Activated naive CD8-positive, alpha-beta T cell treated with anti-CD3 and anti-CD28 coated beads, Interleukin-2, amount 10 ng/mL, durations not matched to agents 7 days and 5 days (primary cell): Measurements from ENCODE around the gene TMEFF1. TPM values are rescaled to one million over a fixed set of nuclear protein-coding genes. Genes with fewer than 3 reads are reported as not detected.

Experiments
- ATAC-seq: fragments of 150-1000 bp; cut with Tn5 transposase; one replicate; pipeline ENCODE4 v1.10.0; 2021; ENCODE audit warnings: low read depth, moderate library complexity
- POLR2A ChIA-PET: fragments of 350-600 bp; sonication (Branson Sonifier 250); formaldehyde crosslinking; loops from one replicate; lab custom pipeline; 2021; ENCODE audit warnings: antibody characterized with exemption; lab: Charles Lee
- DNase-seq: peaks from one replicate; pipeline ENCODE4 v3.0.0; 2021
- H3K27ac Mint-ChIP-seq: one replicate; pipeline ENCODE4 v1.8.0; 2022; ENCODE audit warnings: mild to moderate bottlenecking, mixed read lengths
- H3K27me3 Mint-ChIP-seq: one replicate; pipeline ENCODE4 v1.8.0; 2022; ENCODE audit warnings: mild to moderate bottlenecking, moderate library complexity, mixed read lengths
- H3K36me3 Mint-ChIP-seq: one replicate; pipeline ENCODE4 v1.8.0; 2021; ENCODE audit warnings: mild to moderate bottlenecking, mixed read lengths
- H3K4me1 Mint-ChIP-seq: one replicate; pipeline ENCODE4 v1.8.0; 2021; ENCODE audit warnings: mixed read lengths
- H3K4me3 Mint-ChIP-seq: one replicate; pipeline ENCODE4 v1.8.0; 2022; ENCODE audit warnings: mild to moderate bottlenecking, moderate library complexity, mixed read lengths
- H3K9me3 Mint-ChIP-seq: one replicate; pipeline ENCODE4 v1.8.0; 2021; ENCODE audit warnings: mixed read lengths
- total RNA-seq, 2 experiments: library from RNA; stranded (reverse); gene quantifications; one replicate each; pipeline ENCODE4 v1.2.3, GENCODE V29; 2021

Gene TMEFF1
- total RNA-seq, 2 experiments from 2014 or later = 0.20 TPM; not detected in 1

DNA sequence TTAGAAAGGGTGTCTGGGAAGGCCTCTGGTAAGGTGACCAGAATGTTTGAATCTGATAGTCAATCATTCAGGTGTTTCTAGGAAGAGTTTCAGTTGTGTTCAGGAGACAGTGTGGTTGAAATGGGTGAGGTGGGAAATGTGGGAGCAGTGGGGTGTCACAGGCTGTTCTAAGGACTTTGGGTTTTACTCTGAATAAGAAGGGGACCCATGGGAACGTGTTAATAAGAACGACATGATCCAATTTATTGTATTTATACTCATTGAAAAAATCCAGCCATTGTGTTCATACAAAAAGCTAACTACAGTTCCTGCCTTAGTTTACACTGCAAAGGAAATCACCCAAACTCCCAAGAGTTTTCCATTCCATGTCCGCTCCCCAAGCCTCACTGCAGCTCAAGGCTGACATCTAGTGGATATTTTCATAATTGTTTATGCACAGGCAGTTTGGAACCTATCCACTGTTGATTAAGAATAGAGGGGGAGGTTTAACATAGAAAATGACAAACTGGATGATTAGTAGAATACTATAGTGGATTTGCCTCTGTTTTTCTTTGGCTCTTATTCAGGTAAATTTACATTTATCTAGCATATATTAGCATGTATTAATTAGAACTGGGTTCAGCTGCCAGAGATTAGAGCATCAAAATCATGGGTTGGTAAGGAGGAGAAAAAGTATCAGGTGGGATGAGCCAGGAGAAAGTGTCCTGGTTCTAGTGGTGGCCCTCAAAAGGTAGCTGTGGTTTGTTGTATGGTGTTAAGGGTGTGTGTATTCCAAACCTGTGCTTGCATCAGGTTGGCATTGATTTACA, 122.6 kb downstream of the TMEFF1 start:
- DNase-seq (no peak), ATAC-seq (no peak)
- Mint-ChIP-seq H3K9me3 (no peaks in the 10 kb centered on the region), H3K4me1 (peaks cover 16% of the 10 kb centered on the region), H3K4me3 (no peak overlapping the region), H3K36me3 (no peaks in the 10 kb centered on the region), H3K27me3 (peaks cover 11% of the 10 kb centered on the region), H3K27ac (no peak overlapping the region)
- POLR2A ChIA-PET = no interaction called here

DNA sequence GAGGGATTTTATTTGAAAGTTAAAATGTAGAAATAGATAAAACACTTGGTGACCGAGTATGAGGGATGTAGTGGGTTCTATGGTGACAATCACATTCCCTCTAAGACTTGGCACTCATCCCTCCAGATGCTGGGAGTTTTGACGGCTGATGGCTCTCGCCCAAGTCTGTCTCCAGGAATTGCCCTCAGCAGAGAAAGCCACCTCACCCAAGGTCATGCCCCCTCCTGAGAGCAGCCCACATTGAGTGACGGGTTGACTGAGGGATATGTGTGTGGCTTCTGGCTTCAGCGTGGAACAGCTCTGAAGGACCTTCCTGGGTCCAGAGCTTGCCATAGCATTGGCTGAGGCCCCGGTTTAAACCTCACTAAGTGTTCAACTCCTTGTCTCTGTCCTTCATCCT, 124.3 kb downstream of the TMEFF1 start:
- peaks cover 20% of the 10 kb centered on the region for H3K4me1 Mint-ChIP-seq
- DNase-seq (no peak), ATAC-seq (no peak)
- no peaks in the 10 kb centered on the region for H3K36me3 Mint-ChIP-seq
- no peak overlapping the region for H3K27ac Mint-ChIP-seq
- H3K27me3 Mint-ChIP-seq = peaks cover 16% of the 10 kb centered on the region
- H3K4me3 Mint-ChIP-seq = peak overlapping the region; percentile 79
- POLR2A ChIA-PET = no interaction called here
- H3K9me3 Mint-ChIP-seq = no peaks in the 10 kb centered on the region

DNA sequence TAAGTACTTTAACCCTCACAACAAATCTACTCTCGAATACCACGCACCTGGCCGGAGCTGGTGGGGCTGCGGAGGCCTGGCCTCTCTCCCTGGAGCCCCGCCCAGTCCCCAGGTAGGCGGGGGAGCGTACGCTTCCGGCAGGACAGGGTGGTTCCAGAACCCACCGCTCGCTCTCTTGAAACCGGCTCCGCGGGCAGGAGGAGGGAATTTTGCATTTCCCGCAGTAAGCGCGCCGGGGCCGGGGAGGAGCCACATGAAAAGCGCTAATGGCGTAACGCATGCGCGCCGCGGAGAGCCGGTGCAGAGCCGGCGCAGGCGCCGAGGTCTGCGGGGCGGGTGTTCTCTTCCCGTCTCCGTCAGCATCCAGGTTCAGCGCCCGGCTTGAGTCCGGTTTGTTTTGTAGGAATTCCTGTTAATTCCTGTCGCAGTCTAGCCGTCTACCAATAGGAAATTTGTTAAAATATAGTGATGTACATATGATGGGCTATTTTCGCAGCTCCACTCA, 125.7 kb downstream of the TMEFF1 start:
- no peak overlapping the region for H3K27ac Mint-ChIP-seq
- peaks cover 16% of the 10 kb centered on the region for H3K27me3 Mint-ChIP-seq
- POLR2A ChIA-PET = no interaction called here
- ATAC-seq (peak; percentile 86), DNase-seq (peak; percentile 80)
- H3K4me1 Mint-ChIP-seq = peaks cover 20% of the 10 kb centered on the region
- H3K9me3 Mint-ChIP-seq = no peaks in the 10 kb centered on the region
- no peaks in the 10 kb centered on the region for H3K36me3 Mint-ChIP-seq
- peak overlapping the region; percentile 79 for H3K4me3 Mint-ChIP-seq

DNA sequence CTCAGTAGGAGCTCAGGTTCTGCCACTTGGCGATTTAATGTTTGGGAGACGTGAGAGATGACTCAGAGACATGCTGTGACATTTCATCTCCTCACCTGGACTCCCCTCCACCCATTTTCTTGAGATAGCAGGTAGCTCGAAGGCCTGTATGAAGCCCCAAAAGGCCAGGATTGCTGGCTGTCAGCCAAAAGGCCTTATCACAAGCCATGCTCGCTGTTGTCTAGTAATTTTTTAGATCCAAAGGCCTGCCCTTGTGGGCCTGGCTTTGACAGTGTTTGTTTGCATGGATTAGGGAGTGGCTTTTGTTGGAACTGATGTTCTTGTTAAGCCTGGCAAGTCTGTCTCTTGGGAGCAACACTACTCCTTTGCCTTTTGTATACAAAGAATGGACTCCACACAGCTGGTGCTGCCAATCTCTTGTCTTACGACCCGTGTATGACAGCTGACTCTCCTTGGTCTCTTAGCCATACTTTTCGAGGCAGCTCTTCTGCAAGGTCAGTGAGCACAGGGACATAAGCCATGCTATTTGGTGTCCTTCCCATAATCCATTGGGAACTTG, 127.7 kb downstream of the TMEFF1 start:
- Mint-ChIP-seq H3K4me3 (no peak overlapping the region), H3K36me3 (no peaks in the 10 kb centered on the region), H3K9me3 (no peaks in the 10 kb centered on the region), H3K4me1 (peaks cover 19% of the 10 kb centered on the region), H3K27ac (no peak overlapping the region), H3K27me3 (peaks cover 16% of the 10 kb centered on the region)
- POLR2A ChIA-PET = no interaction called here
- DNase-seq (no peak), ATAC-seq (no peak)

DNA sequence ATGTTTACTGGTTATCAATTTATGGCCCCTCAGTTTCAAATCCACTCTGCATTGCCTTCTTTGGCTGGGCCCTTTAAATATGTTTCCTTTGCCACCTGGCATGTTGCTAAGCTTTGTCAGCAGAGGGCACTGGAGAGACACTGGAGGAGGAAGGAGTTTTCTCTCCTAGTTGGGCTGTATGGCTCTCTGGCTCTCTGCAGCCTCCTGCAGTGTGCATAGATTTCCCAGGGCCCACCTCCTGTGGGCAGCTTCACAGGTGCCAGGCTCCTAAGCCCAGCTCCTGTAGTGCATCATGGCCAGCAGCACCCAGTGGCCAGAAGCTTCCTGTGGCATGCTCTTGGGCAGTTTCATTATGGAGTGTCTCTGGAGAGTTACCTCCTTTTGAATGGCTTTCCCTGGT, 128.3 kb downstream of the TMEFF1 start:
- POLR2A ChIA-PET = no interaction called here
- no peaks in the 10 kb centered on the region for H3K36me3 Mint-ChIP-seq
- no peak overlapping the region for H3K4me3 Mint-ChIP-seq
- ATAC-seq = peak; percentile 44
- no peak overlapping the region for H3K27ac Mint-ChIP-seq
- no peaks in the 10 kb centered on the region for H3K9me3 Mint-ChIP-seq
- peaks cover 19% of the 10 kb centered on the region for H3K4me1 Mint-ChIP-seq
- no peak for DNase-seq
- H3K27me3 Mint-ChIP-seq = peaks cover 16% of the 10 kb centered on the region

DNA sequence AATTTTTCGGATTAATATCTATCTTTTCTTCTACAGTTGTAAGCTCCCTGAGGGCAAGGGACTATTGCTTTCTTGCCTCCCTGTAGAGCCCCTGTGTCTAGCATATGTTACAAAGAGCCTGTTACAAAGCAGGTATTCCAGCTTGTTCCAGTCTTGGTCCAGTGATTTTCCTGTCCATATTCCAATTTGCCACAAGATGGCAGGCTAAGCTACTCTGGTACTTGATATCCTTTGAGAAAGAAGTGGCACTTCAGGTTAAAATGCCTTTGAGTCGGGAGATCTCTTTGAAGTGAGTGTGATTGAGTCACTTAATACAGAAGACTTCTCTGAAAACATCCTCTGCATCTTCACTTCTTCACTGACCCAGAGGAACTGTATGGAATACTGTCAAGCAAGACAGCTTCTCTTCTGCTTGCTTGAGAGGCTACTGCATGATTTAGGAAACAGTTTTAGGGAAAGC, 129.4 kb downstream of the TMEFF1 start:
- ATAC-seq (no peak), DNase-seq (no peak)
- Mint-ChIP-seq H3K9me3 (no peaks in the 10 kb centered on the region), H3K4me3 (no peak overlapping the region), H3K27me3 (peaks cover 9% of the 10 kb centered on the region), H3K27ac (no peak overlapping the region), H3K36me3 (no peaks in the 10 kb centered on the region), H3K4me1 (peaks cover 19% of the 10 kb centered on the region)
- POLR2A ChIA-PET = no interaction called here

DNA sequence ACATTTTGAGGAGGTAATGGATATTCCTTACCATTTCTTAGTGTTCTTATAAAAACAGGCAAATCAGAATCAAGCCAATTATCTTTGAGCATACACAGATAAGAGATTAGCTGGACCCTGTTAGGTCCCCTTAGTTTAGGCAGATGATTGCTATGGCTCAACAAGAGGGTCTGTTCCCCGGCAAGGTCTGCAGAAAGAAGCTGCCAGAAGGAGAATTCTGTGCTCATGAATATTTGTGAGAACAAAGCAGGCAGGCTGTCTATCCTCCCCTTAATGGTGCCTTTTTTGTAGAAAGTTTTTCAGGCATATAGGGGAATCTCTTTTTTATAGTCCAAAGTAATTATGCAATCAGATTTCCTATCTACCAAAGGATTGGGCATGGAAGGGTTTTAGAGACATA, 132.5 kb downstream of the TMEFF1 start:
- Mint-ChIP-seq H3K4me3 (no peak overlapping the region), H3K27ac (no peak overlapping the region), H3K9me3 (no peaks in the 10 kb centered on the region), H3K36me3 (no peaks in the 10 kb centered on the region), H3K27me3 (peaks cover 5% of the 10 kb centered on the region), H3K4me1 (peaks cover 4% of the 10 kb centered on the region)
- no peak for ATAC-seq
- DNase-seq = no peak
- POLR2A ChIA-PET = no interaction called here

DNA sequence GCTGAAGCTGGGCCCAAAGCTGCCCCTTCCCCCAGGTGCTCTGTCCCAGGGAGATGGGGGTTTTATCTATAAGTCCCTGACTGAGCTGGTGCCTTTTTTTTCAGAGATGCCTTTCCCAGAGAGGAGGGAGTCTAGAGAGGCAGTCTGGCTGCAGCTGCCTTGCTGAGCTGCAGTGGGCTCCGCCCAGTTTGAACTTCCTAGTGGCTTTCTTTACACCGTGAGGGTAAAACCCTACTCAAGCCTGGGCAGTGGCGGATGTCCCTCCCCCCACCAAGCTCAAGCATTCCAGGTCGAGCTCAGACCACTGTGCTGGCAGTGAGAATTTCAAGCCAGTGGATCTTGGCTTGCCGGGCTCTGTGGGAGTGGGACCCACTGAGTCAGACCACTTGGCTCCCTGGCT, 146.2 kb downstream of the TMEFF1 start:
- POLR2A ChIA-PET = no interaction called here
- no peak for DNase-seq
- no peaks in the 10 kb centered on the region for H3K4me1 Mint-ChIP-seq
- H3K27ac Mint-ChIP-seq = no peak overlapping the region
- no peaks in the 10 kb centered on the region for H3K36me3 Mint-ChIP-seq
- H3K4me3 Mint-ChIP-seq = no peak overlapping the region
- peaks cover 5% of the 10 kb centered on the region for H3K27me3 Mint-ChIP-seq
- no peak for ATAC-seq
- H3K9me3 Mint-ChIP-seq = peaks cover 11% of the 10 kb centered on the region

DNA sequence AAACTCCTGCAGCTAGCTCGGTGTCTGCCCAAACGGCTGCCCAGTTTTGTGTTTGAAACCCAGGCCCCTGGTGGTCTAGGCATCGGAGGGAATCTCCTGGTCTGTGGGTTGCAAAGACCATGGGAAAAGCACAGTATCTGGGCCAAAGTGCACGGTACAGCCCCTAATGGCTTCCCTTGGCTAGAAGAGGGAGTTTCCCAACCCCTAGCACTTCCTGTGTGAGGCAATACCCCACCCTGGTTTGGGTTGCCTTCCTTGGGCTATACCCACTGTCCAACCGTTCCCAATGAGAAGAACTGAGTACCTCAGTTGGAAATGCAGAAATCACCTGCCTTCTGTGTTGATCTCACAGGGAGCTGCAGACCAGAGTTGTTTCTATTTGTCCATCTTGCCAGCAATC, 146.7 kb downstream of the TMEFF1 start:
- no peak for DNase-seq
- POLR2A ChIA-PET = no interaction called here
- Mint-ChIP-seq H3K9me3 (peaks cover 11% of the 10 kb centered on the region), H3K27ac (no peak overlapping the region), H3K27me3 (peaks cover 5% of the 10 kb centered on the region), H3K36me3 (no peaks in the 10 kb centered on the region), H3K4me1 (no peaks in the 10 kb centered on the region), H3K4me3 (no peak overlapping the region)
- no peak for ATAC-seq

DNA sequence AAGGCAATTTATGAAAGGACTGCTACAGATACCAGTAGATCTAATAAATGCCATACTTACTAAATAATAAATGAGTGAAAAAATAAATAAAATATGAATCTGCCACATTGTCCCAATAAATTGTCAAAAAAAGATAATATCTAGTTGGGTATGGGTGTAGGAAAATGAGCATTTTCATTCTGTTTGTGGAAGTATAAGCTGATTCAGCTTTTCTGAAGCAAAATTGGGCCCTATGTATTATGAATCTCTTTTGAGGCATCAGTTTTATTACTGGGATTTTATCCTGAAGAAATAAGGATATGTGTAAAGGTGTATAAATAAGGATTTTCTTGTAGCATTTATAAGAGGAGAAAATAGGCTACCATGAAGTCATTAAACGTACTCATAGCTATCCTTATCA, 151.0 kb downstream of the TMEFF1 start:
- Mint-ChIP-seq H3K36me3 (no peaks in the 10 kb centered on the region), H3K27me3 (peaks cover 2% of the 10 kb centered on the region), H3K4me3 (no peak overlapping the region), H3K27ac (no peak overlapping the region), H3K9me3 (peaks cover 1% of the 10 kb centered on the region), H3K4me1 (no peaks in the 10 kb centered on the region)
- POLR2A ChIA-PET = no interaction called here
- DNase-seq = no peak
- no peak for ATAC-seq

DNA sequence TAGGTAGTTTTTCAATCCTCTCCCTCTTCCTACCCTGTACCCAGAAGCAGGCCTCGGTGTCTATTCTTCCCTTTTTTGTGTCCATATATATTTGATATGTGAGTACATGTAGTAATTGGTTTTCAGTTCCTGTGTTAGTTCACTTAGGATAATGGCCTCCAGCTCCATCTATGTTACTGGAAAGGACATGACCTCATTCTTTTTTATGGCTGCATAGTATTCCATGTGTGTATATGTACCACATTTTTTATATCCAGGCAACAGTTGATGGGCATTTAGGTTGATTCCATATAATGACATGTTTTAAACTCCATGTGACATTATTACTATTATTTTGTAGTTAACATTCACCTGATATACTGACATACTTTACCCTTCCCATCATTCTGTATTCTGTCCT, 154.0 kb downstream of the TMEFF1 start:
- ATAC-seq (no peak), DNase-seq (no peak)
- Mint-ChIP-seq H3K4me3 (no peak overlapping the region), H3K9me3 (peaks cover 1% of the 10 kb centered on the region), H3K36me3 (no peaks in the 10 kb centered on the region), H3K4me1 (no peaks in the 10 kb centered on the region), H3K27ac (no peak overlapping the region), H3K27me3 (peaks cover 4% of the 10 kb centered on the region)
- POLR2A ChIA-PET = no interaction called here
